Activated CD8-positive, alpha-beta memory T cell treated with anti-CD3 and anti-CD28 coated beads for 48 hours (primary cell): ENCODE measurements around the gene MAGT1.
A peak's percentile ranks its signal among the peaks of the same experiment; 100 is the strongest.
"Not testable (repeated sequence)": the region's sequence is repeated elsewhere in the genome, so short reads cannot be mapped to it uniquely, and the experiment has no call there.

Experiments
- DNase-seq, 3 experiments: peaks; one replicate each; pipeline ENCODE4 v3.0.0-alpha.2; 2020; ENCODE audit warnings: low read depth in 2 of 3, low spot score in 2 of 3

The MAGT1 gene

GRCh38 chrX:77875372-77875771 is 19.9 kb downstream of the MAGT1 start:
- DNase-seq = no peak

GRCh38 chrX:77831544-77831943 is 63.7 kb downstream of the MAGT1 start:
- DNase-seq = not testable (repeated sequence)

DNA sequence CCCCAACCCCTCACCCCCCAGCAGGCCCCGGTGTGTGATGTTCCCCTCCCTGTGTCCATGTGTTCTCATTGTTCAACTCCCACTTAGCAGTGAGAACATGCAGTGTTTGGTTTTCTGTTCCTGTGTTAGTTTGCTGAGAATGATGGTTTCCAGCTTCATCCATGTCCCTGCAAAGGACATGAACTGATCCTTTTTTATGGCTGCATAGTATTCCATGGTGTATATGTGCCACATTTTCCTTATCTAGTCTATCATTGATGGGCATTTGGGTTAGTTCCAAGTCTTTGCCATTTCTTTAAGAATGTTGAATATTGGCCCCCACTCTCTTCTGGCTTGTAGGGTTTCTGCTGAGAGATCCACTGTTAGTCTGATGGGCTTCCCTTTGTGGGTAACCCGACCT is 73.2 kb downstream of the MAGT1 start:
- DNase-seq = not testable (repeated sequence)

GRCh38 chrX:77820091-77820727 is 75.0 kb downstream of the MAGT1 start:
- no peak for DNase-seq

- DNase-seq = no peak
These were observed 81.0 kb downstream of the MAGT1 start for GRCh38 chrX:77814210-77814609.

GRCh38 chrX:77802201-77802600 is 93.0 kb downstream of the MAGT1 start:
- no peak for DNase-seq

- no peak for DNase-seq
These were observed 100.1 kb downstream of the MAGT1 start for GRCh38 chrX:77795124-77795523.

DNA sequence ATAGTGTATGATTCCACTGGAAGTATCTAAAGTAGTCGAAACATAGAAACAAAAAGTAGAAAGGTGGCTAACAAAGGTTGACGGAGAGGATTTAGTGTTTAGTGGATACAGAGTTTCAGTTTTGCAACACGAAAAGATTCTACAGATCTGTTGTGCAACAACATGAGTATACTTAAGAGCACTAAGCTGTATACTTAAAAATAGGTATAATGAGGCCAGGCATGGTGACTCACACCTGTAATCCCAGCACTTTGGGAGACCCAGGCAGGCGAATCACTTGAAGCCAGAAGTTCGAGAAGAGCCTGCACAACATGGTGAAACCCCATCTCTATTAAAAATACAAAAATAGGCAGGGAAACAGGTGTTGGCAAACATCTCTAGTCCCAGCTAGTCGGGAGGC is 101.3 kb downstream of the MAGT1 start:
- no peak for DNase-seq

DNA sequence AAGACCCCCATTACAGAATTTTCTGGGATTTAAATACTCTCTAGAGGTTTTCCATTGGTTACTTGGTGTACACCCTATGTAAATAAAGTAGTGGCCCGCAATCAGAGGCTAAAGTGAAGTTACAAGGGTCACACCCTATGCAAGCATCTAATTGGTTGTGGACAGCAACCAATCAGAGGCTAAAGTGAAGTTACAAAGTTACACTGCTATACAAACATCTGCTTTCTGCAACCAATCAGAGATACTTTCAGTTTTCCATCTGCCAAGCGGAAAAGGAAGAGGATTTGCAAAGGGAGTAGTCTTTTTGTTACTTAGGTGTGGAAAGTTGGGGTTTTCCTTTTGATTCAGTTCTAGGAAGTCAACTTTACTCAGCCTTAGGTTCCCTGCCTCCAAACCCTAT is 107.2 kb downstream of the MAGT1 start:
- no peak for DNase-seq

- no peak for DNase-seq
These were observed 108.9 kb downstream of the MAGT1 start for GRCh38 chrX:77786365-77786680.

- DNase-seq = peak; percentile 13 to 40 (median 17)
These were observed 109.5 kb downstream of the MAGT1 start, which contains the start of gene ATRX for GRCh38 chrX:77785486-77786364. Gene ATRX, minus strand, starts transcription at chrX:77786216. Its CDS starts 215 bp downstream, at chrX:77786001.

DNA sequence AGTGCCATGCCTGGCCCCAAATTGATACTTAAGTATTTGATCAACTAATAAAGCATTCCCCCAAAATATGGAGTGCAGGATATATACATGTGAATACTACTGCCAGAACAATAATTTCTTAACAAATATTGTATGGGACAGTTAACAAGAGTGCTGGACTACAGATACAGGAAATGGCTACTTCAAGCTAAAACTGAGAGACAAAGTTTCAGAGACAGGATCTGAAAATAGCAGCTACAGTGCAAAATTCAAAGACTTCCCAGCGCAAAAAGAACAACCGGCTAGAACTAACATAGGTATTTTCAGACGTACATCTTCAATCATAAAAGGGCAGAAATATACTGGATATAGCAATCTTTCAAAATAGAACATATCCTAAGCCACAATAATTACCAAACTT is 115.5 kb downstream of the MAGT1 start:
- no peak for DNase-seq

- no peak for DNase-seq
These were observed 118.6 kb downstream of the MAGT1 start for GRCh38 chrX:77776659-77777058.
